ENCODE data around the gene TSPYL1. TPM values are rescaled to one million over a fixed set of nuclear protein-coding genes. Genes with fewer than 3 reads are reported as not detected.
"Not testable (repeated sequence)": the region's sequence is repeated elsewhere in the genome, so short reads cannot be mapped to it uniquely, and the experiment has no call there.

TSPYL1 gene
- total RNA-seq, 1 donor from 2014 or later, result 101 TPM

DNA sequence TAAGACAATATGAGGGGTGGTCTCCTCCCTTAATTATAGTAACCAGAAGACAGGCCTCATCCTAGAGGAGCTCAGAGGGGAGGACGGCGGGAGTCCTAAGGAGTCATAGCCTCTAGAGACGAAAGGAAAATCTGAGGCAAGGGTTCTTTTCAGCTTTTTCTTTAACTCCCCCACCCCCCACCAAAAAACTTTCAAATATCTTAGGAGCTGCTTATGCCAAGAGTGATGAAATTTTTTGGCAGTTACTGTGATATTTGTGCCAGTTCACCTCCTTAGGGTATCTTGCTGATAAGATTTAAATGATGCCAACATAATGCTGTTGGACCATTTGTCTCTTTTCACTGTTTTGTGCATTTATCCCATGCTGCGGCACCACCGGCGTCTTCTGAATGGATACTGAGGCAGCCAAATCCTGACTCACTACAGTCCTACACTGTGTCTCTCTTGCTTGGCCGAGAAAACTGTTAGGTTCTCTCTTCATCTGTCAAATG, 46.5 kb upstream of the TSPYL1 start:
- Mint-ChIP-seq H3K4me3 (ENCODE audit: low read depth) (no peak overlapping the region), H3K36me3 (ENCODE audit: insufficient read depth) (no peaks in the 10 kb centered on the region), H3K4me1 (ENCODE audit: low read depth) (peaks cover 6% of the 10 kb centered on the region), H3K9me3 (ENCODE audit: low read depth) (no peaks in the 10 kb centered on the region), H3K27ac (no peak overlapping the region), H3K27me3 (no peaks in the 10 kb centered on the region)
- DNase-seq (ENCODE audit: low spot score, unreplicated experiment), result no peak
- TF ChIP-seq, protein P1, sequence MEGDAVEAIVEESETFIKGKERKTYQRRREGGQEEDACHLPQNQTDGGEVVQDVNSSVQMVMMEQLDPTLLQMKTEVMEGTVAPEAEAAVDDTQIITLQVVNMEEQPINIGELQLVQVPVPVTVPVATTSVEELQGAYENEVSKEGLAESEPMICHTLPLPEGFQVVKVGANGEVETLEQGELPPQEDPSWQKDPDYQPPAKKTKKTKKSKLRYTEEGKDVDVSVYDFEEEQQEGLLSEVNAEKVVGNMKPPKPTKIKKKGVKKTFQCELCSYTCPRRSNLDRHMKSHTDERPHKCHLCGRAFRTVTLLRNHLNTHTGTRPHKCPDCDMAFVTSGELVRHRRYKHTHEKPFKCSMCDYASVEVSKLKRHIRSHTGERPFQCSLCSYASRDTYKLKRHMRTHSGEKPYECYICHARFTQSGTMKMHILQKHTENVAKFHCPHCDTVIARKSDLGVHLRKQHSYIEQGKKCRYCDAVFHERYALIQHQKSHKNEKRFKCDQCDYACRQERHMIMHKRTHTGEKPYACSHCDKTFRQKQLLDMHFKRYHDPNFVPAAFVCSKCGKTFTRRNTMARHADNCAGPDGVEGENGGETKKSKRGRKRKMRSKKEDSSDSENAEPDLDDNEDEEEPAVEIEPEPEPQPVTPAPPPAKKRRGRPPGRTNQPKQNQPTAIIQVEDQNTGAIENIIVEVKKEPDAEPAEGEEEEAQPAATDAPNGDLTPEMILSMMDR (IDR thresholded peaks at IDR 0.05; ENCODE audit: unreplicated experiment), result no peak

GRCh38 chr6:116325634-116326132, 46.0 kb upstream of the TSPYL1 start:
- DNase-seq (ENCODE audit: low spot score, unreplicated experiment); H3K27me3 Mint-ChIP-seq; H3K4me1 Mint-ChIP-seq (ENCODE audit: low read depth); H3K27ac Mint-ChIP-seq; H3K9me3 Mint-ChIP-seq (ENCODE audit: low read depth); H3K36me3 Mint-ChIP-seq (ENCODE audit: insufficient read depth); H3K4me3 Mint-ChIP-seq (ENCODE audit: low read depth): not testable (repeated sequence)

DNA sequence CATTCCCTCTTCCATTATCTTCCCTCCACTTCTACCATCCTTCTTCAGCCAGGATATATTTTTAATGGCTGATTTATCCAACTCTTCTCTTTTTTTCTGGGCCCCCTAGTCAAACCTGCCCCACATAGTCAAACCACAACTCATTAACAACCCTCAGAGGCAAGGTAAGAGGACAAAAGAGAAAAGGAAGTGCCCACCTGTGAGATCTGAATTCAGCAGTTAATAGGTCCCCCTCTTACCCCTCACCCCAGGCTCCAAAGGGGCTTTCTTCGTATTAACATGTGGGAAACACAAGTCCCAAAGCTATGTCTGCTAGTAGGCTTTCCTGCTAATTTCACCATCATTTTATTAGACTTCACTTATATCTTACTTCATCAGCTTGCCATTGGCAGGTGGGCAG, 44.1 kb upstream of the TSPYL1 start:
- Mint-ChIP-seq H3K4me3 (ENCODE audit: low read depth) (no peak overlapping the region), H3K27me3 (no peaks in the 10 kb centered on the region), H3K9me3 (ENCODE audit: low read depth) (no peaks in the 10 kb centered on the region), H3K27ac (no peak overlapping the region), H3K4me1 (ENCODE audit: low read depth) (peaks cover 11% of the 10 kb centered on the region), H3K36me3 (ENCODE audit: insufficient read depth) (no peaks in the 10 kb centered on the region)
- no peak for DNase-seq (ENCODE audit: low spot score, unreplicated experiment)
- TF ChIP-seq, protein P1 (IDR thresholded peaks at IDR 0.05; ENCODE audit: unreplicated experiment), result no peak

- not testable (repeated sequence) for DNase-seq (ENCODE audit: low spot score, unreplicated experiment); H3K9me3 Mint-ChIP-seq (ENCODE audit: low read depth); H3K27me3 Mint-ChIP-seq; H3K4me3 Mint-ChIP-seq (ENCODE audit: low read depth); H3K36me3 Mint-ChIP-seq (ENCODE audit: insufficient read depth)
- Mint-ChIP-seq H3K4me1 (ENCODE audit: low read depth) (peaks cover 11% of the 10 kb centered on the region), H3K27ac (peak overlapping the region; percentile 31)
Measured at GRCh38 chr6:116321933-116322332, 42.2 kb upstream of the TSPYL1 start.

- TF ChIP-seq, protein P1 (IDR thresholded peaks at IDR 0.05; ENCODE audit: unreplicated experiment), result peak; percentile 9
- H3K9me3 Mint-ChIP-seq (ENCODE audit: low read depth), result no peaks in the 10 kb centered on the region
- no peaks in the 10 kb centered on the region for H3K36me3 Mint-ChIP-seq (ENCODE audit: insufficient read depth)
- no peak overlapping the region for H3K27ac Mint-ChIP-seq
- H3K4me3 Mint-ChIP-seq (ENCODE audit: low read depth), result no peak overlapping the region
- DNase-seq (ENCODE audit: low spot score, unreplicated experiment), result no peak
- no peaks in the 10 kb centered on the region for H3K27me3 Mint-ChIP-seq
- peaks cover 27% of the 10 kb centered on the region for H3K4me1 Mint-ChIP-seq (ENCODE audit: low read depth)
Measured at GRCh38 chr6:116316772-116317467, 37.2 kb upstream of the TSPYL1 start.

DNA sequence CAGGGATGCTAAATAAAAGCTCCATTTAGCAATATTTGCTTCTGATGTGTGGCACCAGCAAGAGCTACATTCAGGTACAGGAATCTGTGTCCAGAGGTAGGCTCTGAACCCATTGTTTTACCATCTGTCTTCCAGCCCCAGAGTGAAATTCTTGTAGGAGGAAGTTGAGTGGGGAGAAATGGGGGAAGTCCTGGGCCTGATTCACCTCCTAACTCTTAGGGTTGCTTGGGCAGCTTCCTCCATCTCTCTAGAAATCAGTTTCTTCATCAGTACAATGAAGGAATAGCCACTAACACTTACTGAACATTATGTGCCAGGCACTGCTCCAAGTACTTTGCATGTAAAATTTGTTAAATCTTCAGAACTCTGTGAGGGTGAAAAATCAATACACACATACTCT, 35.1 kb upstream of the TSPYL1 start:
- peaks cover 23% of the 10 kb centered on the region for H3K4me1 Mint-ChIP-seq (ENCODE audit: low read depth)
- H3K9me3 Mint-ChIP-seq (ENCODE audit: low read depth), result peaks cover 3% of the 10 kb centered on the region
- DNase-seq (ENCODE audit: low spot score, unreplicated experiment), result no peak
- no peak overlapping the region for H3K4me3 Mint-ChIP-seq (ENCODE audit: low read depth)
- H3K27ac Mint-ChIP-seq, result no peak overlapping the region
- no peaks in the 10 kb centered on the region for H3K27me3 Mint-ChIP-seq
- peaks cover 3% of the 10 kb centered on the region for H3K36me3 Mint-ChIP-seq (ENCODE audit: insufficient read depth)
- TF ChIP-seq, protein P1 (IDR thresholded peaks at IDR 0.05; ENCODE audit: unreplicated experiment), result no peak
